IPS DF 6.9 (cell line): Measurements from ENCODE around the gene ELMO3.

Experiments used
- DNase-seq: peaks from one replicate; pipeline ENCODE4 v3.0.0-alpha.2; 2013; ENCODE audit warnings: low read depth, low spot score
- H3K27ac ChIP-seq: one replicate; pipeline ENCODE4 v1.5.1; 2013; ENCODE audit warnings: low read length, control low read depth
- H3K27me3 ChIP-seq: 2 replicates; pipeline ENCODE4 v1.6.1; 2013; ENCODE audit warnings: mild to moderate bottlenecking, low read length; ENCODE audit not compliant: control insufficient read depth, insufficient read depth
- H3K36me3 ChIP-seq: 2 replicates; pipeline ENCODE4 v1.6.1; 2013; ENCODE audit warnings: low read length; ENCODE audit not compliant: control insufficient read depth, insufficient read depth
- H3K4me1 ChIP-seq: 2 replicates; pipeline ENCODE4 v1.6.1; 2013; ENCODE audit warnings: low read length; ENCODE audit not compliant: control insufficient read depth, insufficient read depth
- H3K4me3 ChIP-seq: 2 replicates; pipeline ENCODE4 v1.5.1; 2013; ENCODE audit warnings: mild to moderate bottlenecking, low read length
- H3K9me3 ChIP-seq: 2 replicates; pipeline ENCODE4 v1.6.1; 2013; ENCODE audit warnings: low read length, inconsistent platforms; ENCODE audit not compliant: control insufficient read depth, insufficient read depth
- WGBS: extraction: QIAGEN DNeasy Blood & Tissue Kit; methylation state at CpG from one replicate; pipeline ENCODE4 v1.1.7; 2013; ENCODE audit warnings: mixed read lengths, missing lambda C conversion rate; ENCODE audit not compliant: insufficient read length, insufficient coverage; 5-methylcytosine and 5-hydroxymethylcytosine counted together

The ELMO3 gene

DNA sequence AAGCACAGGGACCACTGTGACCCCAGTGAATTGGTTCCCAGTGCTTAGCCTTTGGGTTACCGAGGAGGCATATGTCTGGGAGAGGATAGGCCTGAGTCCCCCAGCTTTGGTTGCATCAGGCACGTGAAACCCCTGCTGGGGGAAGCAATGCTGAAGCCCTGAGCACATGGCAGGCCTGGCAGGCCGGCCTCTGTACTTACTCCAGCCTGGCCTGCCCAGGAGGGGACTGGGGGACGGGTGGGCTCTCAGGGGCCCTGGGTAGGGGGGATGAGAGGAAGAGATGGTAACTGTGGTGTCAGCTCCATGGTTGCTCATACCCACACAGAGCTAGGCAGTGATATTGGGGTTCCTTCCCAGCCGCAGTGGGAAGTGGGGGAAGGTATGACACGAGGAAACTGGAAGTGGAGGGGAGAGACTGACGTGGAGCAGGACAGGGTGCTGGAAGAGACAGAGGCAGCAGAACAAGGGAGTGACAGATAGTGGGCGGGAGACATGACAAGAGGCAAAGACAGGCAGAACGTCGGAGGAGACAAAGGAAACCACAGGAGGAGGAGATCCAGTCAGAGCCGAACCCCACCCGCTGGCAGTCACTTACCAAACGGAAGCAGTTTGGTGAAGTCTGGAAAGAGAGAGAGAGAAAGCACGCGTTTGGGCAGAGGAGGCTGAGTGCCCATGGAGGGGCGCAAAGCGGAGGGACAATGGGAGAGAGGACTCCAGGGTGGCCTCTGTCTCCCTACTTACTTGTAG, 37.1 kb downstream of the ELMO3 start:
- DNase-seq, result no peak
- no peaks in the 10 kb centered on the region for H3K27me3 ChIP-seq
- H3K9me3 ChIP-seq, result no peaks in the 10 kb centered on the region
- no peak overlapping the region for H3K27ac ChIP-seq
- peaks cover 30% of the 10 kb centered on the region for H3K36me3 ChIP-seq
- WGBS, result no CpG with 5 or more reads among the region's 17 CpGs
- peaks cover 2% of the 10 kb centered on the region; the same call in 1 of the 2 replicates for H3K4me1 ChIP-seq
- H3K4me3 ChIP-seq, result no peak overlapping the region

DNA sequence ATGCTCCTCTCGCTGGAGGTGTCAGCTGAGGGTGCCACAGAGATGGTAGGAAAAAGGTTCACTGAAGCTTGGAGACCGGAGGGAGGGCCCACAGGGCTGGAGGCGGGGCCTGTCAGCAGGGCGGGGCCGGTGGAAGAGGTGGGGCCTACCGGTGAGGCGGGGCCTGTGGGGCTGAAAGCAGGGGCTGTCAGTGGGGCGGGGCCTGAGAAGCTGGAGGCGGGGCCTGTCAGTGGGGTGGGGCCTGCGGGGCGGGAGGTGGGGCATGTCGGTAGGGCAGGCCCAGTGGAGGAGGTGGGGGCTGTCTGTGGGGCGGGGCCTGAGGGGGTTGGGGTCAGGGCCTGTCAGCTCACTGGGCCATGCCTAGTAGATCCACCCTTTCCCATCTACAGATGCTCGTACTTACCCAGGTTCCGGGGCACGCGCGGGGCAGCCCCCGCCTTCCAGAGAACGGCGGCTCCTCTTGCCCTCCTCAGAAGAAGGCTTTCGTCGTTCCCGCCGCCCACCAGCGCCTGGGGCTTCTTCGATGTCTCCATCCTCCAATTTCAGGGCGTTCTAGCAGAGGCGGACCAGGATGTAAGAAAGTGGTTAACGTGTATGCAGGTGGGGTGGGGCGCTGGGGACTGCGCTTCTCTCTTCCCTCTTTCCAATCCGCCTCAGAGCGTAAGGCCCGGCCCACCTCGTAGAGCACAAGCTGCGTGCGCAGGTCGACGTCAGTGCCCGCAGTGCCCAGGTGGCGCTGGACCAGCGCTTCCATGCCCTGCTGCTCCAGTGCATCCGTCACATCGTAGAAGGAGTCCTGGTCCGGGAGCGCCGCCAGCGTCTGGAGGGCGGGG, 37.8 kb downstream of the ELMO3 start:
- no peak overlapping the region for H3K27ac ChIP-seq
- DNase-seq, result no peak
- no peaks in the 10 kb centered on the region for H3K9me3 ChIP-seq
- no peaks in the 10 kb centered on the region for H3K27me3 ChIP-seq
- peaks cover 6% of the 10 kb centered on the region; the same call in 1 of the 2 replicates for H3K4me1 ChIP-seq
- WGBS, result no CpG with 5 or more reads among the region's 50 CpGs
- peaks cover 23% of the 10 kb centered on the region for H3K36me3 ChIP-seq
- no peak overlapping the region for H3K4me3 ChIP-seq

DNA sequence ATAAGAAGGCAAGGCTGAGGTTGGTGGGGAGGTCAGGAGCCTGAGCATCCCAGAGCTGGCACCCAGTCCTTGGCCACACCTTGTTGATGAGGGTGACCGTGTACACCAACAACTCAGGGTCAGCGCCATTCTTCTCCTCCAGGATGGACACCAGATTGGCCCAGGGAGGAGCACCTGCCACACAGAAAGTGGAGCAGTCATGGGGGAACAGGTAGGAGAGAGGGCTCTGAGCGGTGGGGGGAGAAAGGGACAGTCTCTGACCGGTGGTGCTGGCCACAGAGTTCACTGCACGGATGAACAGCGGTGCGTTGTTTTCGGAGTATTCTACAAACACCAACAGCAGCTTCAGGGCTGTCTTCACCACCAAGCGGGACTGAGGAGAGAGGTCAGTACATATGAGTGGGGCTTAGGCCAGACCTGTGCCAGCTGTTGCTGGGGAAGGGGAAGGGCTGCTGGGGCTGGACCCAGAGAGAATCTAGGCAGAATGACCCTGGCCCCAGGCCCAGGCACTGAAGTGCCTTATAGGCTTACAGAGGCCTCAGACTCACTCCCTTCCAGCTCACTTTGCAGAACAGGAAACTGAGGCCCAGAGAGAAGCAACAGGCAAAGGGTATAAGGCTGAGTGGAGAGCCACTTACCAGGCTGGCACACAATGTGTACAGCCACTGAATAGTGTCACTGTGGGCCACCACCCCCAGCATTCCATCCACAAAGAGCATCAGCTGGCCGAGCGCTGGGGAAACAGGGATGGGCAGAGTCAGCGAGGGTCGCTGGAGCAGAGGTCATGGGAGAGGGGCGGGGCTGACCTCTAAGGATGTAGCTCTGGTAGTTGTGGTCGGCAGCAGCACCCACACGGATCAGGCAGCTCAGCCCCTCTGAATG, 38.7 kb downstream of the ELMO3 start:
- Histone ChIP-seq H3K27me3 (no peaks in the 10 kb centered on the region), H3K36me3 (peaks cover 20% of the 10 kb centered on the region), H3K4me1 (peaks cover 6% of the 10 kb centered on the region; the same call in 1 of the 2 replicates), H3K4me3 (no peak overlapping the region), H3K9me3 (no peaks in the 10 kb centered on the region), H3K27ac (no peak overlapping the region)
- WGBS, result no CpG with 5 or more reads among the region's 16 CpGs
- no peak for DNase-seq

DNA sequence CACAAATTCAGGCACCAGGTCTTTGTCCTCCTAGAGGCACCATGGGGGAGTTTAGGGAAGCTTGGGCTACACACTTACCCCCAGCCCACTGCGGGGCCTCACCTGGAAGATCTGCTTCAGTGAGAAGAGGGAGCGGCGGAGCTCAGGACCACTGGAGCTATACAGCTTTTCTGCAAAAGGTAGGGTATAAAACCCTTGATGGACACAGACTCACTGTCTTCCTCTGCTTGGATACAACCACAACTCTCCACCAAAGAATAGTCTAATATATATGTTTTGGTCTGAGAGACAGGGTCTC, 39.3 kb downstream of the ELMO3 start:
- Histone ChIP-seq H3K27ac (no peak overlapping the region), H3K9me3 (no peaks in the 10 kb centered on the region), H3K27me3 (no peaks in the 10 kb centered on the region), H3K4me1 (peaks cover 6% of the 10 kb centered on the region; the same call in 1 of the 2 replicates), H3K36me3 (peaks cover 20% of the 10 kb centered on the region), H3K4me3 (no peak overlapping the region)
- WGBS, result no CpG with 5 or more reads among the region's 3 CpGs
- no peak for DNase-seq

DNA sequence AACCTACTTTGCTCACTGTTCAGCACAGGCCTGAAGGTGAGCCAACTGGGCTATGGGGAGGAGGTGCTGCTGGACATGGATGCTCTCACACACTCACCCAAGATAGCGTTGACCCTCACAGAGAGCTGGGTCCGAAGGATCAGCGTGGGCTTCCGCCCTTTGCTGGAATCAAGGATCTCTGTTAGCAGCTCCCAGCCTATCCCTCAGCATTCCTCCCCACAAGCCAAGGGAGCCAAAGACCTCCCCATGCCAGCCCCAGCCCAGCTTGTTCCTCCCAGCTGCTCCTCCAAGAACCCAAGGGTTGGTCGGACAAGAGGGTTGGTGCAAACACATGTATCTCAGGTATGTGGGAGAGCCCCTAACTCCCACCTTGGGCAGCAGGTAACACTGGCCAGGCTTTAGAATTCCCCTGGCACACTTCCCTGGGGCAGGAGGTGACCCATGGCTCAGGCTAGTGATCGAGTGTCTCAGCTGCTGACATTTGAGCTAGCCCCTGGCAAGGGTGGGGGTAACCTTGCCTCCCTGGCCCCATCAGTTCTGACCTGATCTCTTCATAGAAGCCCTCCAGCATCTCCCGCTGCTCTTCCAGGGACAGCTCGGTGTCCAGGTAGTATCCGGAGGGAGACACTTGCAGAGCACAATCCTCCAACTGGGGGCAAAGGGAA, 40.0 kb downstream of the ELMO3 start:
- Histone ChIP-seq H3K27me3 (no peaks in the 10 kb centered on the region), H3K4me3 (no peak overlapping the region), H3K27ac (no peak overlapping the region), H3K36me3 (peaks cover 20% of the 10 kb centered on the region), H3K9me3 (no peaks in the 10 kb centered on the region), H3K4me1 (peaks cover 6% of the 10 kb centered on the region; the same call in 1 of the 2 replicates)
- no CpG with 5 or more reads among the region's 9 CpGs for WGBS
- no peak for DNase-seq

DNA sequence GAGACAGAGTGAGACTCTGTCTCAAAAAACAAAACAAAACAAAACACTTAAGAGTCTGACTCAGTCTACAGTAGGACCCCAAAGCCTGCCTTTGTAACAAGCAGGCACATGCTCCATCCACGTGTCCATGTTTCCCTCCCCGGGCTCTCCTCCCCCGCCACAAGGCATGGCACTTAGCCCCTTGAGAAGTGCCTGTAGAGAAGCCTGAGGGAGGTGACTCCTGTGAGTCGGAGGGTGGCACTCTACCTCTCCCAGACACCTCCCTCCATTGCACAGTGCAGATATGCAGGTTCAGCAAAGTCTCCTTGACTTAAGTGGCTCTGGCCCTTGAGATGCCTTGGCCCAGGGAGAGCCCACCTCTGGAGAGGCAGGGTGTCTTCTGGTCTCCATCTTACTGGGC, 41.6 kb downstream of the ELMO3 start:
- peaks cover 10% of the 10 kb centered on the region for H3K4me1 ChIP-seq
- no CpG with 5 or more reads among the region's 4 CpGs for WGBS
- no peaks in the 10 kb centered on the region for H3K9me3 ChIP-seq
- no peaks in the 10 kb centered on the region for H3K27me3 ChIP-seq
- DNase-seq, result no peak
- H3K36me3 ChIP-seq, result peaks cover 17% of the 10 kb centered on the region
- H3K4me3 ChIP-seq, result no peak overlapping the region
- no peak overlapping the region for H3K27ac ChIP-seq

GRCh38 chr16:67241008-67241900, 42.3 kb downstream of the ELMO3 start:
- Histone ChIP-seq H3K27ac (no peak overlapping the region), H3K36me3 (peaks cover 13% of the 10 kb centered on the region), H3K9me3 (no peaks in the 10 kb centered on the region), H3K4me1 (peaks cover 12% of the 10 kb centered on the region), H3K4me3 (no peak overlapping the region), H3K27me3 (no peaks in the 10 kb centered on the region)
- DNase-seq, result no peak
- no CpG with 5 or more reads among the region's 10 CpGs for WGBS

DNA sequence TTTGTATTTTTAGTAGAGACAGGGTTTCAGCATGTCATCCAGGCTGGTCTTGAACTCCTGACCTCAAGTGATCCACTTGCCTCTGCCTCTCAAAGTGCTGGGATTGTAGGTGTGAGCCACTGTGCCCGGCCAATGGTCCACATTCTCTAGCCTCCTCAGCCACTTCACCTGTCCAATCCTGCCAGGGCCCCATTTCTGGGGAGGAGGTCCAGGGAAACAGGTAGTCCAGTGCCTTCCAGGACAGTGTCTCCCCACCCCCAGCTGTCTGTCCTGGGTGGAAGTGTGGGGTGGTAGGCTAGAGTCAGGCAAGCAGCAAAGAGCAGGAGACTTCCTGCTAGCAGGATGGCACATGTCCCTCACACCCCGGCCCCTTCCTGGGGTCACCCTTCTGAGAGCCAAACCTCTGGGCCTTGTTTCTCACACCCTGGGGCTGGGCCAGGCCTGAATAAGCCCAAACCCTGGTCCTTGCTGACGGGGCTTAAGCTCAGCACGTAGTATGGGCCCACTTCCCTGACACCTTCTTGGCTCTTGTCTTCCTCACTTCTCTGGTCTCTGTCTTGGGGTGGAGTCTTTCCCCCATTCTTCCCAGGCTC, 43.3 kb downstream of the ELMO3 start:
- H3K27ac ChIP-seq, result no peak overlapping the region
- H3K9me3 ChIP-seq, result no peaks in the 10 kb centered on the region
- WGBS, result no CpG with 5 or more reads among the region's 4 CpGs
- H3K27me3 ChIP-seq, result no peaks in the 10 kb centered on the region
- peaks cover 6% of the 10 kb centered on the region for H3K36me3 ChIP-seq
- DNase-seq, result no peak
- peaks cover 10% of the 10 kb centered on the region for H3K4me1 ChIP-seq
- no peak overlapping the region for H3K4me3 ChIP-seq

DNA sequence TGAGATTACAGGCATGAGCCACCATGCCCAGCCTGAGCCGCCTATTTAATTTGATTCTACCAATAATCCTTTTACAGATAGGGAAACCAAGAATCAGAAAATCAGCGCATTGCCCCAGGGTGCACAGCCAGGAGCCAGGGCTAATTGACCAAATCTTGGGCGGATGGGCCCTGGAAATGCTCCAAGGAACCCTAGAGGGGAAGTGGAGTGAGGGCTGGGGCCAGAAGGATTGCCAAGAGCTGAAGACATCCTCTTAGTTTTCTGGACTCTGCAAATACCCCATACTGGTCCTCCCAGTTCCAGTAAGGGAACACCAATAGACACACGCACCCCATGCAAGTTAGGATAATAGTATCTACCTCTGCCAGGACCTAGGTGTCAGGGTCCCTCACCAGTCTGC, 44.5 kb downstream of the ELMO3 start:
- Histone ChIP-seq H3K36me3 (peaks cover 2% of the 10 kb centered on the region; the same call in 1 of the 2 replicates), H3K4me1 (peaks cover 17% of the 10 kb centered on the region), H3K9me3 (no peaks in the 10 kb centered on the region), H3K4me3 (no peak overlapping the region), H3K27me3 (no peaks in the 10 kb centered on the region), H3K27ac (no peak overlapping the region)
- no CpG with 5 or more reads among the region's 4 CpGs for WGBS
- no peak for DNase-seq
